ENCODE measurements around the gene DDX31.

DDX31 gene

GRCh38 chr9:132592451-132592850, 77.3 kb downstream of the DDX31 start:
- DNase-seq: no peak

DNA sequence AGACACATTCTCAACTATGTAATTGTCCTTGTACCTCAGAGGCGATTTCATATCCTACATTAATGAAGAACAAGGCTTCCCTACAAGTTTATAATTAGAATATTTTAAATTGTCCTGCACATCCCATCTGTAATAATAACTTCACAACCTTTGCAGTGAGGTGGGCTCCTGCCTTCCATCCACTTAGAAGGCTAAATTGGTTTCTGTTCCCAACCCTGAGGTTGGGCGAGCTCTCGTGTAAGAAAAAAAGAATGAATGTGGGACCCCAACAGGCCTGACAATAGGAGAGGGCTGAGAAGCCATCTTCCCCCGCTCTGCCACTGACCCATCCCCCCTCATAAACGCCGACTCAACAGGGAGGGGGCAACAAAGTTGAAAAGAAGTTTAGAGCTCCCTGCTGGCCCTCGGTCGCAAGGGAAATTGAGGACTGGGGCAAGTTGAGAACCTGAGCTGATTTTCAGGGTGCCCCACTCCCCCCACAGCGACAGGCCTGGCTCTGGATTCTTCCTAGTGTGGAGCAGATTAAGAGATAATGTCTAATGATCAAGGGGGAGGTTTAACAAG, 78.0 kb downstream of the DDX31 start:
- no peak for DNase-seq

GRCh38 chr9:132591244-132591643, 78.5 kb downstream of the DDX31 start:
- no peak for DNase-seq

DNA sequence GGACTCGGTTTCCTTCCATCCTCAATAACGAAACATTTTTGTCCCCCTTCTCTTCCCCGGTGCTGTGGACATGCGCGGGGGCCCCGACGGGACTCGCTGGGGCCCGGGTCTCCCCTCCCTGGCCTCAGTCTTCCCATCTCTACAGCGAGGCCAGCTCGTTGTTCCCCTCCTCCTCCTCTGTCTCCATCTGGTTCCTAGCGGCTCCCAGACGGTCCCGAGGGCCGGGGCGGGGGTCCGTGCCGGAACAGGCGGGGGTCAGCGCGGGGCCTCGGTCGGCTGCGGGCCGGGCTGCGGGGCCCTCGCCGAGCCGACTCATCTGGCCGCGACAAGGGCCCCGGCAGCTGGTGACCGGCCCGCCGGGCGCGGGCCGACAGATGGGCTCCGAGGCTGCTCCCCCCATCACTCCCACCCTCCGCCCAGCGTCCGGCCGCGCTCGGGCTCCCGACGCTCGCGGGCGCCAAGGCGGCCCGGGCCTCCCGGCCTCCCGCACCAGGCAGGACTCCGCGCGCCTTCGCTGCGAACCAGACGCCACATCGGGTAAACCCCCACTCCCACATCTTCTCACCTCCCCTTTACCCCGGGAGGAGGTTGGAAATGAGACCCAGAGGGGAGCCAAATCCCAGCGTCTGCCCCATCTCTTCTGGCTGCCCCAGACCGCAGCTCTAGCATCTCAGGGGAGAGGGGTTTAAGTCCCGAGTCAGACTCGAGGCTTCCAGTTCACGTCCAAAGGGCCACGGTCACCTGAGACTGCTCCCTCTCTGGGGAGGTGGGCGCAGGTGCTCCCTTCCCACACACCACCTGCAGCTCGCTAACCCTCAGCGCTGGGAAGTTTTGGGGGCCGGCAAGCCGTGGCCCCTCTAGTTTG, 79.2 kb downstream of the DDX31 start:
- DNase-seq: no peak

- DNase-seq: no peak
Measured at GRCh38 chr9:132590037-132590317, 79.8 kb downstream of the DDX31 start.

DNA sequence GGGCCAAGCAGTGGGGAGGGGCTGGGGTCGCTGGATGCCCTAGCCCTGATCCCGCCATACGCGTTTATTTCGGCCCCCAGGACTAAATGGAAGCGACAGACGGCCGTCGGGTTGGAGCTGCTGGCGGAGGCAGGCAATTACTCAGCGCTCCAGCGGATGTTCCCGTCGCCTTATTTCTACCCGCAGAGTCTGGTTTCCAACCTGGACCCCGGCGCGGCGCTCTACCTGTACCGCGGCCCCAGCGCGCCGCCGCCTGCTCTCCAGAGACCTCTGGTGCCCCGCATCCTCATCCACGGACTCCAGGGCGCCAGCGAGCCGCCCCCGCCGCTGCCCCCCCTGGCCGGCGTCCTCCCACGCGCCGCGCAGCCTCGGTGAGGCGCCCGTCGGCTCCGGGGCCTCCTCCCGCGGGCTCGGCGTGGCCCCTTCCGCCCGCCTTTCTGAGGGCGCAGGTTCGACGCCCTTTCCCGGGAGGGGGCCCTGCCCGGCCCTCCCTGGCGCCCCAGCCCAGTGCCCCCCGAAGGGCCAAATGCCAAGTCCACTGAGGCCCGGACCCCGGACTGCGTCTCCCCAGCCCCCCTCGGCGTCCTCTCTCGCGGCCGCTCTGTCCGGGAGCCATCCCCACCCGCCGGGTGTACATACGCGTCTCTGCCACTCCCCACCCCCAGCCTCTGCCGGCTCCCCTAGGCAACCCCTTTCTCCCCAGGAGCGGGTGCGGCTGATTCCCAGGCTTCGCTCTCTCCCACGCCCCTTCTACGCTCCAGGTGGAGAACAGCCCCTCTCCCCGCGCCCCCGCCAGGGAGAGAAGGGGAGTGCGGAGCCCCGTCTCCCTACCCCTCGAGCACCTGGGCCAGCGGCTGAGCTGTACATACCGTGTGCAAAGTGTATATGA, 80.4 kb downstream of the DDX31 start:
- no peak for DNase-seq

DNA sequence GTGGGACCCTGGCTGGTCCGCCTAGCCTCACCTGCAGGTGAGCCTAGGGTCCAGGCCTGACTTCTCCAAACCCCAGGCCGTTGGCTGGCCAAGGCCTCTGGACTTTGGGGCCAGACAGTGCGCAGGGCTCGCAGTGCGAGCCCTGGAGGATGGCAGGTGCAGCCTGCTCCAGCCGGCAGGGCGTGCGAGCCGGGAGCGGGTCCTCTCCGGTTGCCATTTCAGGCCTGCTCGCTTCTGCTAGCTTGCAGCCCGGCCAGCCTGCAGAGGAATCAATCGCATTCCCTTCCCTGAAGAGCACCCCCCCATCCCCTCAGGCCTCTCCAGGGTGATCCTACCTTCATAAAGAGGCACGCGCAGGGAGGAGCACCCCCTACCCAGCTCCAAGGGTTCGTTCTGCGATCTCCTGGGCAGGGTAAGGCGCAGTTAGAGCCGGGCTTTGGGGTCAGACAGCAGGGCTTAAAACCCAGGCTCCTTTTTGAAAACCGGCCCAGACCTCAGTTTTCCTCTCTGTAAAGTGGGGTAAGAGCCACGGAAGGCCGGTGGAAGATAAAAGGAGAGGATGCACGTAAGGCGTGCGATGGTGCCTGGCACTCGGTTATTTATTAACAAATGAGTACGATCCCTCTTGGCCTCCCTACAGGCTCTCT, 81.2 kb downstream of the DDX31 start:
- no peak for DNase-seq

DNA sequence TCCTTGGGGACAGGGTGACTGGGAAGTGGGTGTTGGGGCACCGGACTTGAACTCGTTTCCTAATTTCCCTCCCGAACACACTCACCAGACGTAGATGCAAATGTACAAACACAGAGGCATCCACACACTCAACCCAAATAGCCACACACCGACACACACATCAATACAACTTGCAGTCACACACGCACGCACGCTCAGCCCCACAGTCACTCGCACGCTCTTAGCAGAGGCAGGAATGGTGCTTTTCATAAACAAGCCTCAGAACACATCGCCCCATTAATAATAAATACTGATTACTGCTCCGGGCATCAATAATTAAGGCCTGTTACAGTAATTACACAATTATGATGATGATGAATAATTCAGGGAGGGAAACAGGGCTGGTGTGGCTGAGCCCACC, 81.7 kb downstream of the DDX31 start:
- no peak for DNase-seq

DNA sequence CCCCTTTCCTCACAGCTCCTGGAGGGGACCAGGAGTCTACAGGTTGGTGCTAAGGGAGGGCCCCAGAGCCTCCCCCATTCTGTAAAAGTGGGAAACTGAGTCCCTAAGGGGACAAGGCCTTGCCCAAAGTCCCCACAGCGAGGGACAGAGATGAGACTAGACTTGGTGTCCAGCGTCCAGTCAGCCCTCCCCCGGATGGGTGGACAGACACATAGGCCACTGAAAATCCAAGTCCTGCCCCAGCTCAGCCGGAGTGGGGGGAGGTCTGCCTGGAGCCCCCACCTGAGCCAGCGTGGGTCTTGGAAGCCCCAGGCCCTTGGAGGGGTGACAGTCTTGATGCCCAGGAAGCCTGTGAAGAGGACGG, 82.2 kb downstream of the DDX31 start:
- DNase-seq: no peak

- no peak for DNase-seq
Measured at GRCh38 chr9:132586830-132587591, 82.8 kb downstream of the DDX31 start.

- DNase-seq: no peak
Measured at GRCh38 chr9:132585954-132586829, 83.6 kb downstream of the DDX31 start.

- no peak for DNase-seq
Measured at GRCh38 chr9:132584601-132585560, 84.9 kb downstream of the DDX31 start.

DNA sequence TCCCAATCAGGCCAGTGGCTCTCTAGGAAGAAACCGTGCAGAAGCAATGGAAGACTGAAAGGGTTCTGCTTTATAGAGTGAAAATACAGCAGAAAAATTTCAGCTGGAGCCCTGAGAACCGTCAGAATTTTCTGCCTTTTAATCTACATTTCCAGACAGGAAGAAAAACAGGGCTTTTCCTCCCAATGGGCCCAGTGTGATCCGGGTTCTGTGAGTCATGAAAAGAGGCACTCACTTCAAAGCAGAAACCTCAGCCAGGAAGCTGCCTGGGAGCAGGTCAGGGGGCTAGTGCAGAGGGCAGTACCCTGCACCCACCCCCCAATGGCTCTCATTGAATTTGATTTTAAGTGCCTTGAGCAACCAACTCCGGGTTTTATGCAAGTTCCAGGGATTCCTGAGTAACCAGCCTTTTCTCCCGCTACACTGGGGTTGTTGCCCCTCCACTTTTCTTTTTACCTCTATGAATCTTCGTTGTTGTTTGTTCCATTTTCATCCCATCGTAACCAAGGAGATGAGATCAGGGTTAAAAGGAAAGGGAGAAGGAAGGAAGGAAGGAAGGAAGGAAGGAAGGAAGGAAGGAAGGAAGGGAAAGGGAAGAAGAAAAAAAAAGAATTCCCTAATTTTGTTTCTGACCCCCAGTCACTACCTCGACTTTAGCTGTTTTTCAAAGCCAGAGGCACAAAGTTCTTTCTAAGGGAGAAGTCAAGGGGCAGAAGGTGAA, 86.0 kb downstream of the DDX31 start:
- DNase-seq: no peak

- no peak for DNase-seq
Measured at GRCh38 chr9:132582786-132583583, 86.8 kb downstream of the DDX31 start.

- no peak for DNase-seq
Measured at GRCh38 chr9:132582276-132582785, 87.5 kb downstream of the DDX31 start, which contains the start of gene BARHL1. BARHL1 (plus strand) TSS chr9:132582606; CDS start chr9:132582798, 192 bp downstream.

DNA sequence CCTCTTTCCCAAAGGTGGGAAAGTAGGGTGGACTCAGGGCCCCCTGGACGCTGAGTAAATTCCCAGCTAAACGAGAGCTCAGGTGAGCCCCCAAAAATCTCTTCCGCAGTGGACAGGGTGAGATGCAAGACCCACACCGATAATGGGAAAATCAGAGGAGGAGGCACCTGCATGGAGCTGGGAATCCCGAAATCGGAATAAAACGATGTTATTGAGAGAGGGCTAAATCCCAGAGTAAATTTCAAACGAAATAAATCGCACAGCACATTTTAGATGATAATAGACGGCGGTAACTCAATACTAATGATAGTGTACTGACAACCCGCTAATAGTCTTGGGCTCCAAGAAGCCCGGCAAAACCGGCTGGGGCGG, 90.4 kb downstream of the DDX31 start:
- DNase-seq: no peak

- no peak for DNase-seq
Measured at GRCh38 chr9:132578367-132578932, 91.3 kb downstream of the DDX31 start.

DNA sequence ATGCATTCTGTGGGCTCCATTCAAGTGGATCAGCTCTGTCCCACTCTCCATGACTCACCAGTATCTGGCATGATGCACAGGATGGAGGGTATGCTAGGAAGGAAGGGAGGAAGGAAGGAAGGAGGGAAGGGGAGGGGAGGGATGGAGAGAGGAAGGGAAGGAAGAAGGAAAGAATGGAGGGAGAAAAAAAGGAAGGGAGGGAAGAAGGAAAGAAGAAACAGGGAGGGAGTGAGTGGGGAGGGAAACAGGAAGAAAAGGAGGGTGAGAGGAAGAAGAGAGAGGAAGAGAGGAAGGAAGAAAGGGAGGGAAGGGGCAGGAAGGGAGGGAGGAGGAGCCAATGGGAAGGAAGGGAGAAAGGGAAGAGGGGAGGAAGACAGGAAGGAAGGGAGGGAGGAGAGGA, 92.7 kb downstream of the DDX31 start:
- DNase-seq: no peak
